SU-DHL-6 (cell line): ENCODE measurements around the gene PRPF8.

Experiments used
- H2AFZ ChIP-seq: fragments of 200-600 bp; sonication (generic); 2 replicates; pipeline ENCODE4 v1.6.1; 2014; ENCODE audit warnings: low read depth, mild to moderate bottlenecking, moderate library complexity, mixed read lengths, antibody characterized with exemption, low read length; ENCODE audit not compliant: severe bottlenecking
- H3F3A ChIP-seq: fragments of 200-600 bp; shearing (Covaris generic); 2 replicates; pipeline ENCODE4 v1.6.0; 2016; ENCODE audit warnings: antibody characterized with exemption, mild to moderate bottlenecking; ENCODE audit not compliant: insufficient read depth
- H3K27ac ChIP-seq: fragments of 200-600 bp; sonication (generic); 2 replicates; pipeline ENCODE4 v1.5.1; 2016; ENCODE audit warnings: low read depth, mild to moderate bottlenecking, low read length, moderate library complexity, mixed read lengths
- H3K27me3 ChIP-seq: fragments of 200-600 bp; sonication (generic), shearing (Covaris generic); 2 replicates; pipeline ENCODE4 v1.6.0; 2014; ENCODE audit warnings: mild to moderate bottlenecking, low read length
- H3K36me3 ChIP-seq: fragments of 200-600 bp; sonication (generic); 2 replicates; pipeline ENCODE4 v1.6.1; 2014; ENCODE audit warnings: mild to moderate bottlenecking, low read length, mixed read lengths
- H3K4me2 ChIP-seq: fragments of 300-600, 200-600 bp; shearing (Covaris generic), sonication (generic); 2 replicates; pipeline ENCODE4 v1.6.0; 2014; ENCODE audit warnings: low read length, low read depth, mild to moderate bottlenecking; ENCODE audit not compliant: poor library complexity, severe bottlenecking
- H3K4me3 ChIP-seq: fragments of 200-600 bp; sonication (generic); 2 replicates; pipeline ENCODE4 v1.5.1; 2014; ENCODE audit warnings: antibody characterized with exemption, low read length, mild to moderate bottlenecking, mixed read lengths; ENCODE audit not compliant: insufficient read depth, poor library complexity, severe bottlenecking
- H3K79me2 ChIP-seq: fragments of 200-600 bp; sonication (generic); 2 replicates; pipeline ENCODE4 v1.6.1; 2014; ENCODE audit warnings: mild to moderate bottlenecking, low read length, moderate library complexity; ENCODE audit not compliant: insufficient read depth
- H3K9ac ChIP-seq: fragments of 200-600 bp; sonication (generic); 2 replicates; pipeline ENCODE4 v1.7.0; 2014; ENCODE audit warnings: mild to moderate bottlenecking, low read length
- H3K9me2 ChIP-seq: fragments of 200-600 bp; sonication (generic); replicated peaks from 2 replicates; pipeline ENCODE4 v1.6.1; 2014; ENCODE audit warnings: low read length; ENCODE audit not compliant: insufficient read depth
- H3K9me3 ChIP-seq: fragments of 200-600 bp; sonication (generic); 2 replicates; pipeline ENCODE4 v1.6.1; 2014; ENCODE audit warnings: low read length, mixed read lengths; ENCODE audit not compliant: insufficient read depth
- H4K20me1 ChIP-seq: fragments of 200-600 bp; sonication (generic); 2 replicates; pipeline ENCODE4 v1.6.1; 2014; ENCODE audit warnings: low read depth, mild to moderate bottlenecking, antibody characterized with exemption, low read length, moderate library complexity, mixed read lengths
- CTCF ChIP-seq: fragments of 200-600 bp; sonication (generic); IDR thresholded peaks from one replicate; pipeline ENCODE4 v1.5.1; 2017; ENCODE audit warnings: antibody characterized with exemption, mild to moderate bottlenecking, low read length, moderate library complexity; ENCODE audit not compliant: insufficient read depth, poor library complexity, severe bottlenecking
- EZH2phosphoT487 ChIP-seq: fragments of 200-600 bp; sonication (generic), shearing (Covaris generic); conservative IDR thresholded peaks from 2 replicates; pipeline ENCODE4 v1.6.1; 2018; ENCODE audit warnings: mild to moderate bottlenecking, antibody characterized with exemption, low read length, moderate library complexity, mixed read lengths

Gene PRPF8

GRCh38 chr17:1713878-1714426, 29.3 kb upstream of the PRPF8 start:
- H3K27ac ChIP-seq, result no peak overlapping the region
- no peaks in the 10 kb centered on the region for H3K27me3 ChIP-seq
- no peak for TF ChIP-seq CTCF
- TF ChIP-seq EZH2phosphoT487, result no peak
- H3K9me3 ChIP-seq, result no peaks in the 10 kb centered on the region
- no peaks in the 10 kb centered on the region for H3K36me3 ChIP-seq
- H3K4me2 ChIP-seq, result no peak overlapping the region
- no peak overlapping the region for H3K9ac ChIP-seq
- H3K79me2 ChIP-seq, result no peaks in the 10 kb centered on the region
- no peak overlapping the region for H3K4me3 ChIP-seq
- H3K9me2 ChIP-seq, result no peaks in the 10 kb centered on the region
- H2AFZ ChIP-seq, result no peak overlapping the region
- no peaks in the 10 kb centered on the region for H4K20me1 ChIP-seq
- peaks cover 4% of the 10 kb centered on the region; the same call in 1 of the 2 replicates for H3F3A ChIP-seq

GRCh38 chr17:1713160-1713877, 28.7 kb upstream of the PRPF8 start:
- Histone ChIP-seq H2AFZ (no peak overlapping the region), H3F3A (peaks cover 4% of the 10 kb centered on the region; the same call in 1 of the 2 replicates), H4K20me1 (no peaks in the 10 kb centered on the region), H3K9me2 (no peaks in the 10 kb centered on the region), H3K36me3 (no peaks in the 10 kb centered on the region), H3K9me3 (no peaks in the 10 kb centered on the region), H3K27me3 (no peaks in the 10 kb centered on the region), H3K27ac (no peak overlapping the region), H3K79me2 (no peaks in the 10 kb centered on the region), H3K4me3 (no peak overlapping the region), H3K9ac (no peak overlapping the region), H3K4me2 (no peak overlapping the region)
- no peak for TF ChIP-seq EZH2phosphoT487
- no peak for TF ChIP-seq CTCF

GRCh38 chr17:1712271-1712670, 27.6 kb upstream of the PRPF8 start:
- Histone ChIP-seq H3K4me3 (no peak overlapping the region), H3K9me3 (no peaks in the 10 kb centered on the region), H3K79me2 (no peaks in the 10 kb centered on the region), H3F3A (peaks cover 4% of the 10 kb centered on the region; the same call in 1 of the 2 replicates), H3K27ac (no peak overlapping the region), H3K27me3 (no peaks in the 10 kb centered on the region), H3K36me3 (no peaks in the 10 kb centered on the region), H4K20me1 (no peaks in the 10 kb centered on the region), H2AFZ (no peak overlapping the region), H3K4me2 (no peak overlapping the region), H3K9ac (no peak overlapping the region), H3K9me2 (no peaks in the 10 kb centered on the region)
- TF ChIP-seq CTCF (no peak), EZH2phosphoT487 (no peak)
